AG09309 (cell line): ENCODE data around the gene KIF1B.

Experiments used
- DNase-seq: peaks from one replicate; pipeline ENCODE4 v3.0.0-alpha.2; 2010; ENCODE audit warnings: low read depth
- H3K4me3 ChIP-seq: 2 replicates; pipeline ENCODE4 v1.5.1; 2011; ENCODE audit warnings: mild to moderate bottlenecking, low read depth, low read length, moderate library complexity; ENCODE audit not compliant: control insufficient read depth
- TF ChIP-seq, protein P1 (sequence below): IDR thresholded peaks from 2 replicates; pipeline ENCODE4 v1.5.1; 2011; ENCODE audit warnings: mild to moderate bottlenecking, low read depth, low read length, inconsistent platforms; ENCODE audit not compliant: insufficient read depth, control insufficient read depth; ENCODE audit errors: missing control alignments

KIF1B gene

DNA sequence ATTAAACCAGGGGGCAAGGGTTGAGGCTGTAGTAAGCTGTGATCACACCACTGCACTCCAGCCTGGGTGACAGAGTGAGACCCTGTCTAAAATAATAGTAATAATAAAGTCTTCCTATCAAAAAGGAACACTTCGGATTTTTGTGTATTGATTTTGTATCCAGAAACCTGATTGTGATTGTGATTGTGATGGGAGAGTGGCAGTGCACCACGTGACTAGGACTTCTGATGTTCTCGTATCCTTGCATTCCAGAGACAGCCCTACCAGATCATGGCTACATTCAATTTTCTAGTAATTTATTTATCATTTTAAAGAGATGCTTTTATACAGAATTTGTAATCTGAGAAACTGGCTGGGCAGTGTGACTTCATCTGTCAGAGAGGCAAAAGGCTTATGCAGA, 2.6 kb upstream of the KIF1B start:
- TF ChIP-seq, protein P1, sequence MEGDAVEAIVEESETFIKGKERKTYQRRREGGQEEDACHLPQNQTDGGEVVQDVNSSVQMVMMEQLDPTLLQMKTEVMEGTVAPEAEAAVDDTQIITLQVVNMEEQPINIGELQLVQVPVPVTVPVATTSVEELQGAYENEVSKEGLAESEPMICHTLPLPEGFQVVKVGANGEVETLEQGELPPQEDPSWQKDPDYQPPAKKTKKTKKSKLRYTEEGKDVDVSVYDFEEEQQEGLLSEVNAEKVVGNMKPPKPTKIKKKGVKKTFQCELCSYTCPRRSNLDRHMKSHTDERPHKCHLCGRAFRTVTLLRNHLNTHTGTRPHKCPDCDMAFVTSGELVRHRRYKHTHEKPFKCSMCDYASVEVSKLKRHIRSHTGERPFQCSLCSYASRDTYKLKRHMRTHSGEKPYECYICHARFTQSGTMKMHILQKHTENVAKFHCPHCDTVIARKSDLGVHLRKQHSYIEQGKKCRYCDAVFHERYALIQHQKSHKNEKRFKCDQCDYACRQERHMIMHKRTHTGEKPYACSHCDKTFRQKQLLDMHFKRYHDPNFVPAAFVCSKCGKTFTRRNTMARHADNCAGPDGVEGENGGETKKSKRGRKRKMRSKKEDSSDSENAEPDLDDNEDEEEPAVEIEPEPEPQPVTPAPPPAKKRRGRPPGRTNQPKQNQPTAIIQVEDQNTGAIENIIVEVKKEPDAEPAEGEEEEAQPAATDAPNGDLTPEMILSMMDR = no peak
- H3K4me3 ChIP-seq = no peak overlapping the region
- no peak for DNase-seq

DNA sequence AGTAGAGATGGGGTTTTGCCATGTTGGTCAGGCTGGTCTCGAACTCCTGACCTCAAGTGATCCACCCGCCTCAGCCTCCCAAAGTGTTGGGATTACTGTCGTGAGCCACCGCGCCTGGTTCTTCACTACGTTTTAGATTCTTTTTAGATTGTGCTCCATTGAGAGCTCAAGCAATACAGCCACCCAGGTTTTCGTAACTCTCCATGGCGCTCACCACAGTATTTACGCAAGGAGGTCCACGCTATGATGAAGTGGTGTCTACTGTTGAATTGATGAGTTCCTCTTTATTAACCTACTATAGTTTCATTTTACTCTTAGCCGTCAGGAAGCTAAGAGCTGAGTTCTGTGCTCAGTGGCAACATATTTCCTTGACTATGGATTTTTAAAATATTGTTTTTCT, 1.8 kb upstream of the KIF1B start:
- TF ChIP-seq, protein P1 = no peak
- no peak for DNase-seq
- H3K4me3 ChIP-seq = no peak overlapping the region

DNA sequence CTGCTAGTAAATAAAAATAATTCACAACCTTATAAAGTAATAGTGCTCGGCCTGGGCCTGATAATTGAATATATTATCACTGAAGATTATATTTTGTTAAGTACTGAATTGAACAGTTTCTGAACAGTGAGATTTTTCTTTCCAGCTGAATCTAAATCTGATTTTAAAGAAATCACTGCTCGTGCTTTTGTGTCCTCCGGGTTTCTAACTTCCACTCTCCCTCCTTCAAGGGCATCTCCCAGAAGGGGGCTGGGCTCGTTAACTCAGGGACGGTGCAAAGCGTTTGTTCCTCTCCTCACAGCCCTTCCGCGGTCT, 823 bp upstream of the KIF1B start:
- TF ChIP-seq, protein P1 = peak; percentile 10
- H3K4me3 ChIP-seq = peak overlapping the region; percentile 70

DNA sequence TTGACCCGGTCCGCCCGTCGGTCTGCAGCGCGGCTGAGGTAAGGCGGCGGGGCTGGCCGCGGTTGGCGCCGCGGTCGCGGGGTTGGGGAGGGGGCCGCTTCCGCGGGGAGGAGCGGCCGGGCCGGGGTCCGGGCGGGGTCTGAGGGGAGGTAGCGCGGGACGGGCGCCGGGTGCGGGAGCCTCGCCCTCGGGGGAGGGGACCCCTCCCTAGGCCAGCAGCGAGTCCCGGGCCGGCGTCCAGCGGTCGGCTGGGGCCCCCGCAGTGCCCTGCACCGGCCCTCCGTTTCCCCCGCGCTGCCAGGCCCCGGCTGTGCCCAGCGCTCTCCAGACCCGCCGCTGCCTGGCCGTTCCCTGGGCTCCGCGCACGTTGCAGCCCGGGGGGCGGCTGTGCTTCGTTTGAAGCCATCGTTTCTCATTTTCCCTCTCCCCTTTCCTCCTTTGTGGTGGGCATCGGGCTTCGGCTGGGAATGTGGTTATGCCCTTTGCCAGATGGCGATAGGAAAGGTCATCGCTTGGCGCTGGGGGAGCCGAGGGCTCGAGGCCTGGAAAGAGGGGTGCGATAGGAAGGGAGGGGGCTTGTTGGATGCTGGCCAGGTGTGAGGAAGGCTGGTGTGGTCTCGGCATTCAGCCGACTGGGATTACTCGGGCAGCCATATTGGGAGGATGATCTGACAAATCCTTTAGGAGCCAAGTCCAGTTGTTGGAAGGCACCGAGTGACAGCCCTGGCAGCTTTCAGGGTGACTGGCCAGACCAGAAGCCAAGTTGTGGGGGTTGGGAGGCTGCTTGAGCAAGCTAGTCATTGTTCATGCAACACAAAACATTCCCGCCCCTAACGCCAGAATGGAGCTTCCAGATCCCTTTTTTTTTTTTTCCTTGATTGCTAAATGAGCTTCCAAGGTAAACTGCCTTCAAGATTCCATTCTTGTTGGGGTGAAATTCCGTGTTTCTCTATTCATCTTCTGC, 753 bp downstream of the KIF1B start:
- H3K4me3 ChIP-seq = peak overlapping the region; percentile 91
- peak; percentile 88 for DNase-seq
- TF ChIP-seq, protein P1 = no peak

More for the DNA sequence above, 823 bp upstream of the KIF1B start:
- no peak for DNase-seq

DNA sequence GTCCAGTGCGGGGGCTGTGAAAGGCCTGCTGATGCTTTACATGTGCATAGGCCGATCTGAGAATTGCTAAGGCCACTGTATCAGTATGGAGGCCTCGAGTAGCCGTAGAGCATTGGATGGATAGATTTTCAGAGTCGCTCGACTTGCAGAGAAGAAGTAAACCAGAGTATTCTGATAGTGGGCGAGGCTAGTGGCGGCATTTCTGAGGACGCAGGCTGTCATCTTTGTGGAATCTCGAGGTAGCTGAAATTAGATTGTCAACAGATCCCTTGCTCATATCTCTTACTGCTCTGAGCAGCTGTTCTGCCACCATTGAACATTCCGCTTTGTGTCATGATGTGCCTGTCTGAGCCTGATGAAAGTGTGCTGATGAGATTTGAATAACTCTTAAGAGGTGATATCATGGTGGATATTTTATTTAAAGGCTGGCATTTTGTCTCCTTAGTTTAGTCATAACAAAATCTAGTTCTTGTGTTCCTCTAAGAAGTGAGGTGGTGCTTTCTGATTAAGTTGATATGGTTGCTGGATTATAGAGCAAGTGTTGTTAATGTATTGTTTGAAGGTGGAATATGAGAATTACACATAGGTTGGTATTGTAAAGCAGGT, 1.5 kb downstream of the KIF1B start:
- DNase-seq = no peak
- TF ChIP-seq, protein P1 = no peak

DNA sequence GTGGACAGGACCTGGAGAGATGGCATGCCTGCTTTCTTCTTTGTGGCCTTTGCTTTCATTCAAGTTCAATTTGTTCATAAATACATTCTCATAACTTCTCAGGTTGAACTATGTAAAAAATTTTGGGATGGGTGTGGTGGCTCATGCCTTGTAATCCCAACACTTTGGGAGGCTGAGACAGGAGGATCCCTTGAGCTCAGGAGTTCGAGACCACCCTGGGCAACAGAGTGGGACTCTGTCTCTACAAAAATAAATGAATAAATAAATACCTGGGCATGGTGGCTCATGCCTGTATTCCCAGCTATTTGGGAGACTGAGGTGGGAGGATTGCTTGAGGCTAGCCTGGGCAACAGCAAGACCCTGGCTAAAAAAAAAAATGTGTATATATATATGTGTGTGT, 2.1 kb downstream of the KIF1B start:
- H3K4me3 ChIP-seq = peak overlapping the region; percentile 91
- no peak for DNase-seq
- TF ChIP-seq, protein P1 = no peak

More for the DNA sequence above, 1.5 kb downstream of the KIF1B start:
- peak overlapping the region; percentile 91 for H3K4me3 ChIP-seq
